ENCODE data around the gene PWWP2A.

PWWP2A gene

GRCh38 chr5:160049099-160049498, 70.2 kb downstream of the PWWP2A start:
- Histone ChIP-seq H3K4me3 (ENCODE audit: low read length, poor library complexity, severe bottlenecking) (no peak overlapping the region), H3F3A (ENCODE audit: low read depth) (no peaks in the 10 kb centered on the region), H3K36me3 (ENCODE audit: insufficient read depth, low read length) (peaks cover 26% of the 10 kb centered on the region; the same call in 1 of the 2 replicates), H3K9ac (ENCODE audit: low read depth, low read length, poor library complexity, severe bottlenecking) (no peak overlapping the region), H3K27me3 (ENCODE audit: insufficient read depth, low read length, poor library complexity, severe bottlenecking) (no peaks in the 10 kb centered on the region), H3K4me1 (ENCODE audit: insufficient read depth, low read length, poor library complexity, severe bottlenecking) (no peaks in the 10 kb centered on the region), H3K9me3 (ENCODE audit: insufficient read depth, low read depth, low read length) (no peaks in the 10 kb centered on the region), H3K9me2 (replicated peaks; ENCODE audit: low read depth, low read length) (no peaks in the 10 kb centered on the region), H3K4me2 (ENCODE audit: low read depth, low read length, poor library complexity, severe bottlenecking) (no peak overlapping the region), H2AFZ (ENCODE audit: low read length) (no peak overlapping the region), H4K20me1 (ENCODE audit: insufficient read depth, low read length, poor library complexity, severe bottlenecking) (no peaks in the 10 kb centered on the region), H3K79me2 (ENCODE audit: insufficient read depth, low read length) (no peaks in the 10 kb centered on the region)
- TF ChIP-seq, protein P1, sequence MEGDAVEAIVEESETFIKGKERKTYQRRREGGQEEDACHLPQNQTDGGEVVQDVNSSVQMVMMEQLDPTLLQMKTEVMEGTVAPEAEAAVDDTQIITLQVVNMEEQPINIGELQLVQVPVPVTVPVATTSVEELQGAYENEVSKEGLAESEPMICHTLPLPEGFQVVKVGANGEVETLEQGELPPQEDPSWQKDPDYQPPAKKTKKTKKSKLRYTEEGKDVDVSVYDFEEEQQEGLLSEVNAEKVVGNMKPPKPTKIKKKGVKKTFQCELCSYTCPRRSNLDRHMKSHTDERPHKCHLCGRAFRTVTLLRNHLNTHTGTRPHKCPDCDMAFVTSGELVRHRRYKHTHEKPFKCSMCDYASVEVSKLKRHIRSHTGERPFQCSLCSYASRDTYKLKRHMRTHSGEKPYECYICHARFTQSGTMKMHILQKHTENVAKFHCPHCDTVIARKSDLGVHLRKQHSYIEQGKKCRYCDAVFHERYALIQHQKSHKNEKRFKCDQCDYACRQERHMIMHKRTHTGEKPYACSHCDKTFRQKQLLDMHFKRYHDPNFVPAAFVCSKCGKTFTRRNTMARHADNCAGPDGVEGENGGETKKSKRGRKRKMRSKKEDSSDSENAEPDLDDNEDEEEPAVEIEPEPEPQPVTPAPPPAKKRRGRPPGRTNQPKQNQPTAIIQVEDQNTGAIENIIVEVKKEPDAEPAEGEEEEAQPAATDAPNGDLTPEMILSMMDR (conservative IDR thresholded peaks at IDR 0.05; ENCODE audit: low read length) = no peak
- TF ChIP-seq EZH2phosphoT487 (IDR thresholded peaks at IDR 0.05; ENCODE audit: borderline replicate concordance) = no peak

DNA sequence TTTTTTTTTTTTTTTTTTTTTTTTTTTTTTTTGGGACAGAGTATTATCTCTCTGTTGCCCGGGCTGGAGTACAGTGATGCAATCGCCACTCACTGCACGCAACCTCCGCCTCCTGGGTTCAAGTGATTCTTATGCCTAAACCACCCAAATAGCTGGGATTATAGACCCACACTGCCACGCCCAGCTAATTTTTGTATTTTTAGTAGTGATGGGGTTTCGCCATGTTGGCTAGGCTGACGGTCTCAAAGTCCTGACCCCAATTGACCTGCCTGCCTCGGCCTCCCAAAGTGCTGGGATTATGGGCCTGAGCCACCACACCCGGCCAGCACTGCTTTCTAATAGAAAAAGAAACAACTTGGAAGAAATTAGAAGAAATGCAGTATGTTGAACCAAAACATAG, 71.1 kb downstream of the PWWP2A start:
- H3K4me1 ChIP-seq (ENCODE audit: insufficient read depth, low read length, poor library complexity, severe bottlenecking) = no peaks in the 10 kb centered on the region
- H3K4me2 ChIP-seq (ENCODE audit: low read depth, low read length, poor library complexity, severe bottlenecking) = no peak overlapping the region
- H3K9me2 ChIP-seq (replicated peaks; ENCODE audit: low read depth, low read length) = no peaks in the 10 kb centered on the region
- no peaks in the 10 kb centered on the region for H3K27me3 ChIP-seq (ENCODE audit: insufficient read depth, low read length, poor library complexity, severe bottlenecking)
- TF ChIP-seq, protein P1 (conservative IDR thresholded peaks at IDR 0.05; ENCODE audit: low read length) = no peak
- TF ChIP-seq EZH2phosphoT487 (IDR thresholded peaks at IDR 0.05; ENCODE audit: borderline replicate concordance) = no peak
- H3K4me3 ChIP-seq (ENCODE audit: low read length, poor library complexity, severe bottlenecking) = no peak overlapping the region
- H3K79me2 ChIP-seq (ENCODE audit: insufficient read depth, low read length) = no peaks in the 10 kb centered on the region
- H3K36me3 ChIP-seq (ENCODE audit: insufficient read depth, low read length) = peaks cover 22% of the 10 kb centered on the region; the same call in 1 of the 2 replicates
- H3K9ac ChIP-seq (ENCODE audit: low read depth, low read length, poor library complexity, severe bottlenecking) = no peak overlapping the region
- H4K20me1 ChIP-seq (ENCODE audit: insufficient read depth, low read length, poor library complexity, severe bottlenecking) = no peaks in the 10 kb centered on the region
- H3K9me3 ChIP-seq (ENCODE audit: insufficient read depth, low read depth, low read length) = no peaks in the 10 kb centered on the region
- H3F3A ChIP-seq (ENCODE audit: low read depth) = no peaks in the 10 kb centered on the region
- no peak overlapping the region for H2AFZ ChIP-seq (ENCODE audit: low read length)

GRCh38 chr5:160047423-160047822, 71.8 kb downstream of the PWWP2A start:
- Histone ChIP-seq H3K9me2 (replicated peaks; ENCODE audit: low read depth, low read length) (no peaks in the 10 kb centered on the region), H3K9ac (ENCODE audit: low read depth, low read length, poor library complexity, severe bottlenecking) (no peak overlapping the region), H4K20me1 (ENCODE audit: insufficient read depth, low read length, poor library complexity, severe bottlenecking) (no peaks in the 10 kb centered on the region), H3K4me1 (ENCODE audit: insufficient read depth, low read length, poor library complexity, severe bottlenecking) (no peaks in the 10 kb centered on the region), H3K4me3 (ENCODE audit: low read length, poor library complexity, severe bottlenecking) (no peak overlapping the region), H3K36me3 (ENCODE audit: insufficient read depth, low read length) (peaks cover 20% of the 10 kb centered on the region; the same call in 1 of the 2 replicates), H3K79me2 (ENCODE audit: insufficient read depth, low read length) (no peaks in the 10 kb centered on the region), H3K27me3 (ENCODE audit: insufficient read depth, low read length, poor library complexity, severe bottlenecking) (no peaks in the 10 kb centered on the region), H3F3A (ENCODE audit: low read depth) (no peaks in the 10 kb centered on the region), H3K9me3 (ENCODE audit: insufficient read depth, low read depth, low read length) (no peaks in the 10 kb centered on the region), H3K4me2 (ENCODE audit: low read depth, low read length, poor library complexity, severe bottlenecking) (no peak overlapping the region), H2AFZ (ENCODE audit: low read length) (no peak overlapping the region)
- no peak for TF ChIP-seq EZH2phosphoT487 (IDR thresholded peaks at IDR 0.05; ENCODE audit: borderline replicate concordance)
- TF ChIP-seq, protein P1 (conservative IDR thresholded peaks at IDR 0.05; ENCODE audit: low read length) = no peak
